NCI-H510A (cell line): ENCODE data around the gene ITPR2.
A peak's percentile ranks its signal among the peaks of the same experiment; 100 is the strongest.
"Not testable (repeated sequence)": the region's sequence is repeated elsewhere in the genome, so short reads cannot be mapped to it uniquely, and the experiment has no call there.

ENCODE experiments used
- DNase-seq: peaks from one replicate; lab custom pipeline; 2025; lab: John Stamatoyannopoulos, UW

ITPR2 gene

DNA sequence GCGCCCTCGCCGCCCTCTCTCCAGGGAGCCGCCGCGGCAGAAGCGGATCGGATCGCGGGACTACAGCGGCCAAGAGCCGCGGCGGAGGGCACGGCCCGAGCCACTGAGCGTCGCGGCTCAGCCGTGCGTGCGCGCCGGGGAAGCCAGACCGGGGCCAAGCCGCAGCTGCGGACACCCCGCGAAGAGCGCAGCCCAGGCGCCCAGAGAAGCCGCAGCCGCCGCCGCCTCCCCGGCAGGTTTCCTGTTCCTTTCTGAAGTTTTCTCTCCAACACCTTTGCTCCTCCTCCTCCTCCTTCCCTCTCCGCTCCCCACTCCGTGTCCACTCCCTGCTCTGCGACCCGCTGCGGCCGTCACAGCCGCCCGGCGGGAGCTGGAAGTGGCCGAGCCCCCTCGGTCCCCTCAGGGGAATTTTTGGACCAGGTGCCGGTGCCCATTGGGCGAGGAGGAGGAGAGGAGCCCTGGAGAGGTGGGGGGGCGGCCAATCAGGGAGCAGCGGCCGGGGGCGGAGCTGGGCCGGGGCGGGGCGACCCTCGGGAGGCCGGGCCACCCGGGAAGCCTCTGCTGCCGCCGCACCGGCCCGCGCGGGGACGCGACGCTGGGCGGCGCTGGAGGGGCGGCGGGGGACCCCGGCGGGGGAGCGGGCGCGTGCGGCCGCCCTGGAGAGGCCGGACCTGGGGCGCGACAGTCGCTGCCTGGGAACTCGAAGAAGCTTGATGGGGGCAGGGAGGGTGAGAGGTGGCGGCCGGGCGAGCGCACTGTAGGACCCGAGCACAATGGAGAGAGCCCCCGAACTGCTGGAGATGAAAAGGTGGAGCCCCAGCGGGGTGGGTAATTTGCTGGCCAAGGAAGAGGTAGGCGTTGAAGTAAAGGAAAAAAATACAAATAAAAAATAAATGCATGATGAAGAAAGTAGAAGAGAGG is at the start of gene ITPR2:
ITPR2 (minus strand) TSS at position 373 of the 921 bp plus-strand sequence. CDS start 413 bp downstream, outside the sequence.
- DNase-seq = peak; percentile 89

GRCh38 chr12:26880625-26881024 is 47.6 kb upstream of the ITPR2 start:
- DNase-seq = no peak

DNA sequence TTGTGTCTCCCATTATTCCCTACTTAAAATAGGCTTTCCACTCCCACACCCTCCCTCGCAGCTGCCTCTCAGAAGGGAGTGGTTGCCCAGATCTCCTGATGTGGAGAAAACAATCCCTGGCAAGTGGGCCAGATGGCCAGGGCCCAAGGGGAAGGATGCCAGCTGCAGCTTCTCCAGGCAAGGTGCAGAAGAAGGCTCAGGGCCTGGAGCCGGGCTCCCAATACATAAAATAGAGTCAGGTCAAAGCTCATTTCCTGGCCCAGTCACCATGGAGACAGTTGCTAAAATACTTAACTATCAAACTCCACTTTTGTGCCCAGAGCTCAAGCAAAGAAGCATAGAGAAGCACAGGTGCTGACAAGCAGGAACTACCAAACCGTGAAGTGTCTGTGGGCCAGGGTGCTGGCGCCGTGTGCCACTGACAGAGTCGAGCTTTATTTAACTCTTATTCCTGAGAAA is 45.7 kb upstream of the ITPR2 start:
- no peak for DNase-seq

DNA sequence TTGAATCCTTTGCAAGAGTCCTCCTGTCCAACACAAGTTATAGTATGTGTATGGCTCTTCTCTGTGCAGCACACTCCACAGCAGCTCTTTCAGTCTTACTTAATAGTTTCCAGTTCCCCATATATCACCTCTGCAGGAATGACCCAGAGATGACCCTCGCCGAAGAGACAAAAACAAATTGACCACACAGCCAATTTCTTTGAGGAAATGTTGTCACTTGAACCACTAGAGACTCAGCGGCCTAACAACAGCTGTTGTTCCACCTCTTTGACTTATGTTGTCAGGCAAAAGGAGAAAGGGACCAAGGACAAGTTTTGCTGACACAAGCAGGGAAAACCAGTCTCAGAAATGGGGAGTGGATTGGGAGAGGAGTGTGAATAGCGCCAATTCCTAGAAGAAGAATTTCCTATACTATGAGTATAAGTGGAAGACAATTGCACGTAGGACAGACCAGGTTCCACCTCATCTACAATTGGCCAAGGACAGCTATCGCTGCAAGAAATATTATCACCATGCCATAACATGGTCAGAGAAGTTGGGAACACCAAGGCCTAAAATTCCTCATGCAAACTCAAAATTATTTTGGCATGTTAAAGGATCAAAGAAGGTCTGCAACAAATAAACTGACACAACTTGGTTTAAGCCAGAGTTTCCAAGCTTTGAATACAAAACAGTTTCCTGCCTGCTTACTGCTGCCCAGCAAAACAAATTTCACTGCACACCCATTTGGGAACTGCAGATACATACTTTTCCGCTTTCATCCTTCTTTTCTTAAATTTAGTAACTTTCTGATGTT is 41.7 kb upstream of the ITPR2 start:
- no peak for DNase-seq

GRCh38 chr12:26872625-26873024 is 39.6 kb upstream of the ITPR2 start:
- no peak for DNase-seq

DNA sequence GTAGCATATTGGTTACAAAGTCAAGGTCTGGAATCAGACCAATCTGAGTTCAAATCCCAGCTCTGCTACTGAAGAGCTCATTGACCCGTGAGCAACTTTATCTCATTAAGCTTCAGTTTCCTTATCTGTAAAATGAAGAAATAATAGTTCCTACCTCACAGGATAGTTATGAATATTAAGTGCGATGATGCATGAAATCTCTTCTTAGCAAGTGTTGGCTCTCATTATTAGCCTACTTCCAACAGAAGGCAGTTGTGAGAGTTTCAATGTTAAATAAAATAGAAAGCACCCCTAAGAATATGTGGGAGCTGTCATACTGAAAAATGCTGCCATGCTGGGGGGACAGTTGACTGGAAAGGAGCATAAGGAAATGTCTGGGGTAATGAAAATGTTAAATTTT is 39.0 kb upstream of the ITPR2 start:
- no peak for DNase-seq

DNA sequence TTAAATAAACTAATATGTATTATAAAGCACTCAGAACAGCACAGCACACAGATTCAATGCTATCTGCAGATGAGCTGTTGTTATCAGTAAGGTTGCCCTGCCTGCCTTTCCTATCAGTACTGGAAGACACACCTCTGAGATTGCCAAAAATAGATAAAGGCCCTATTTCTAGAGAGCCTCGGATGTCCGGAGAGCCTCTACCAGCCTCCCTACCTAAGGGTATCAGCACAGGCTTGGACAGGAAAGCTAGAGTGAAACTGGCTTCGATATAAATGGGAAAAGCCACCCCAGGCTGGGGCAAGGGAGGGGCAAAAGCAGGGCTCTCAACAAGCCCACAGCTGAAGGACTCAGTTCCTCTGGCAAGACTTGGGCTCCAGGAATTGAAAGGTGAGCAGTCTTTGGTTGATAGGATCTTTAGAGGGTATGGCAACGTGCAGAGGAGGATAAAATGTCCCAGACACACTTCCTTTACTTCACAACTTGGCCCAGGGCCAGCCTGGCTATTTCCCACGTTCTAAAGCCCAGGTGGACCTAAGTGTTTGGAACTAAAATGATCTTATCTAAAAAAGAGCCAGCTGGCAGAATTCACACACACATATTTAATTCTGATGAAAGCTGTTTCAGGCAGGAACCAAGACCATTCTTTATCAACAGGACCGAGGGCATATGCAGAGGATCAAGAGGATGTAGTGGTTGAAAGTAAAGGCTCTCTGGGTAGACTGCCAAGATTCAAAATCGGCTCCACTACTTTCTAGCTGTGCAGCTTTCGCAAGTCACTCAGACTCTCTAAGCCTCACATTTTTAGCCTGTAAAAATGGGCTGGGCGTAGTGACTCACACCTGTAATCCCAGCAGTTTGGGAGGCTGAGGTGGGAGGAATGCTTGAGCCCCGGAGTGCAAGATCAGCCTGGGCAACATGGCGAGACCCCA is 37.8 kb upstream of the ITPR2 start:
- peak; percentile 8 for DNase-seq

- peak; percentile 5 for DNase-seq
Measured at GRCh38 chr12:26869908-26870459, 37.0 kb upstream of the ITPR2 start.

- DNase-seq = no peak
Measured at GRCh38 chr12:26869104-26869494, 36.1 kb upstream of the ITPR2 start.

GRCh38 chr12:26868447-26869103 is 35.6 kb upstream of the ITPR2 start:
- no peak for DNase-seq

DNA sequence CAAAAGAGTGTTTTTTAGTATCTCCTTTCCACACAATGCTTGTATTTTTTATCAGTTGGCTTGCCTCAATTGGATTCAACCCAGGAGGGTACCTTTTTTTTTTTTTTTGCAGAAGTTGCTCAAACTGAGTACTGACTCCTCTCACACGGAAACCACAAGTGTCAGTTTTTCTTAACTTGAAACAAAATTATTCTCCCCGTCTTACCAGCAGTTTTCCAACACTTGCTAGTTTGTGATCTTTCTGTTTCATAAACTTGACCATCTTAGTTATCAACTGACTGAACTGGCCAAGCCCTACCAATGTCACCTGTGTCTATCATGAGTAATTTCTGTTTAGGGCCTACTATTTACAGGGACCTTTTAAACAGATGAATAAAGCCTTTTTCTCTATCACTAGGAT is 34.1 kb upstream of the ITPR2 start:
- no peak for DNase-seq

GRCh38 chr12:26863515-26863914 is 30.5 kb upstream of the ITPR2 start:
- no peak for DNase-seq

DNA sequence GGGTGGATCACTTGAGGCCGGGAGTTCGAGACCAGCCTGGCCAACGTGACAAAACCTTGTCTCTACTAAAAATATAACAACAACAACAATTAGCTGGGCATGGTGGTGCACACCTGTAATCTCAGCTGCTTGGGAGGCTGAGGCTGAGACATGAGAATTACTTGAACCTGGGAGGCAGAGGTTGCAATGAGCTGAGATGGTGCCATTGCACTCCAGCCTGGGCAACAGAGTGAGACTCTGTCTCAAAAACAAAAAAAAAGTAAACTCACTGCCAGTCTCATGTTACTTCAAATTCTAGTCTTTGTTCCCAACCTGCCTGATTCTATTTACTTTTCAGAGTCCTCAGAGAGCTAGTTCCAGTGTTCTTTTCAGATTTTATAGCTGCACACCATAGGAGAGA is 29.8 kb upstream of the ITPR2 start:
- not testable (repeated sequence) for DNase-seq

DNA sequence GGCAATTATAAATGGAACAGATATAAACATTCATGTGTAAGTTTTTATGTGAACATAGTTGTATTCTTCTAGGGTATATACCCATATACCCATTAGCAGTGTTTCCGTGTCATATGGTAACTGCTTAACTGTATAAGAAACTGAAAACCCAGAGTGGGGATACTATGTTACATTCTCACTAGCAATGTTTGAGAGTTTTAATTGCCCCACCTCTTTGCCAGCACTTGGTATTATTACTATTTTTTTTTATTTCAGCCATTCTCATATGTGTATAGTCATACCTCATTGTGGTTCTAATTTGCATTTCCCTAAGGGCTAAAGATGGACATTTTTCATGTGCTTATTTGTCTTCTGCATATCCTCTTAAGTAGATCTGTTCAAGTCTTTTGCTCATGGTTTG is 28.7 kb upstream of the ITPR2 start:
- DNase-seq = no peak

DNA sequence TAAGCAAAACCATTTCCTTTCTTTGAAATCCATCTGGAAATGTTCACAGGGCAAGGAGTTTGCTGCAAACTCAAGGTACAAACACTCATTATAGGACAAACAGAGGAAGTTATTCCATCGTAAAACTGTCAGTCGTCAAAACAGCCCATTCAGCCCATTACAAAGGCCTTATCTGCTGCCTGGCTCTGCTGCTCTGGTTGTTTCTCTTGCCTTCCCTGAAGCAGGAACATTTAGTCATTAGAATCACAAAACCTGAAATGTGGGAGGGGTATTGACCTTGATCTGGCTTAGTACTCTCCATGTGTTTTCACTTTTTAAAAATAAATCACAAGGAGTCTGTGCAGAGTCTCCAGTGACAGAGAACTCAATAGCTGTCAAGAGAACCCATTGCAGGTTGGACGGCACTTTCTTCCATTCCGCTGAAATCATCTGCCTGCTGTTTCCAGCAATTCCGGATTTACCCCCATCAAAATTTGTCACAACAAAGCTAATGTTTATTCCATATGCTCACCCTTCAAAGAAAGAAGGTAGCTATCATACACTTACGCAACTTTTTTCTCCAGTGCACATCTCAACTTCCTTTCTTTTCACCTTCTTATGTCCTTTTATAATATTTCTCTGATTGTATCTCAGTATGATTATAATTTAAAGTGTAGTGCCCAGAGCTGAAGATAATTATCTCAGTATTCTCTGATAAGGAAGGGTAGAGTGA is 24.6 kb upstream of the ITPR2 start:
- DNase-seq = no peak

- no peak for DNase-seq
Measured at GRCh38 chr12:26855337-26855736, 22.3 kb upstream of the ITPR2 start.

DNA sequence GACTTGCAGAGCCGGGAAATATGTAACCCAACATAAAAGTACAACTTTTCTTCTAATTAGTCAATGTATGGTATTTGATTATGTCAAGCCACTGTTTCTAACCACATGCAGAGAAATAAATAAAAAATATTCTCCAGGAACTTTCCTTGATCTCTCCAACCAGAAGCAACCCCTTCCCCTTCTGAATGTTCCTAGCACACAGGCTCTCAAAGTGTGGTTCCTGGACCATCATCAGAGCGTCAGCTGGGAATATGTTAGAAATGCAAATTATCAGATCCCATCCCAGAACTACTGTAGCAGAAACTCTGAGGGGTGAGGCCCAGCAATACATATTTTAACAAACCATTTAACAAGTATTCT is 21.0 kb upstream of the ITPR2 start:
- no peak for DNase-seq

DNA sequence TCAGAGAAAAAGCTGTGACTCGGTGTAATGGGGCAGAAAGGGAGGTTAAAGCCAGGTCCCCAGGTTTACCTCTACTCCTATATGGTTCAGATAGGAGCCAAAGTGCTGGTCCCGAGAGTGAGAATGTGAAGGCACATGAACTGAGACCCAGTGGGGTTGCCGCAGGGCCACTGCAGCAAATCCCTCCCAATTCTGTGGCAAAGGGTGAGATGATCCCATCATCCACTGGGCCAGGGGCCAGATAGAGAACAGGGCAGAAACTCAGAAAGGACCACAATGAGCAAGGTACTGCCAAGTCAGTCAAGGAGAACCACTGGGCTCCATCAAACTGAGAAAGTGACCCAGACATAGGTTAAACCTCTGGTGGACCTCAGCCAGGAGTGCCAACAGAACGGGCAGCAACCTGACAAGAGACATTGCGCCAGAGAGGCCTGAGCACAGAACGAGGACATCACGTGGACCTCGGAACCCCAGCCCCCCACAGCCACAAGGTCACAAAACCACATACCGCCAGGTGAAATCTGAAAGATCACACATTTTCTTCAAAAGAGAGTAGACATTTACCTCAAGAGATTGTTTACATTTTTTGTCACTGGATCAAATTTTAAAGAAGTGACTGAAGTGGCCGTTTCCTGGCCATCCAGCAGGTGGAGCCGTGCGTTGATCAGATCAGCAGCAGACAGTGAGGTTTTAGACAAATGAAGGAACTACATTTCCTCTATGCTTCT is 20.5 kb upstream of the ITPR2 start:
- DNase-seq = peak; percentile 17

DNA sequence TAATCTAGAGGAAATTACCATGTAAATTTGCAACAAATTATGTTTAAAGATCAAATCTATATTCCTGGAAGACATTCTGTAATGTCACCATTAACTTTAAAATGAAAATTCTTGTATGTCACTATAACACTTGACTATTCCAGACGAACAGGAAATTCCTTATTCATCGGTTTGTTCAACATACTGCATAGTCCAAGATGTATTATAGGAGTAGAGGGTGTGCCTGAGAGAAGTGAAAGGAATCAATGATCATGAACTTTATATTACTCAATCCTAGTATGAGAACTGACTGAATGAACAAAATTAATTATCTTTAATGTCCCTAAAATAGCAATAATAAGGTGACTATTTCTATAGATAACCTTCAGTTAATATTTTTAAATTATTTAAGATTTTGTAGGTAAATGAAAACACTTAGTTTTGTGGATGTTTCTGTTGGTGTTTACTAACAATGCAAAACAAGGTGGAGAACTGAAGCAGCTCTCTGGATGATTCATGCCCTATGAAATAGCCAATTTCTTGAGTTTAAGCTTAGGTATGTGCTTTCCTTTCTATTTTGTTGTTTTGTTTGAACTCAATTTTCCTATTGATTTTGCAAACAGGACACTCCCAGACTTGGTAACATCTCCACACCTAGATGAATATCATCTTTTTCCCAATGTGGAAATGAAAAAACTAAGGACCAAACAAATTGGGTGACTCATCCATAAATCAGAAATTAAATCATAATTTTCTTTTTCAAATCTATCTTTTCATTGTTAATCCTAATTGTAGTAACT is 18.2 kb upstream of the ITPR2 start:
- no peak for DNase-seq
